Ovary (tissue), 9 donors: ENCODE data around the gene OTUD7B. TPM values are rescaled to one million over a fixed set of nuclear protein-coding genes. Genes with fewer than 3 reads are reported as not detected.
A peak's percentile ranks its signal among the peaks of the same experiment; 100 is the strongest.

Experiments used
- DNase-seq, 5 donors: peaks; one replicate each; pipeline ENCODE4 v3.0.0-alpha.2; 2019 to 2020
- H3K27ac ChIP-seq, 2 donors: fragments of 200-600 bp; one replicate each; pipeline versions ENCODE4 v1.5.1 to v1.8.0; 2019 to 2022
- H3K27me3 ChIP-seq: fragments of 200-600 bp; one replicate; pipeline ENCODE4 v1.8.0; 2022
- H3K36me3 ChIP-seq: fragments of 200-600 bp; sonication (generic); one replicate; pipeline ENCODE4 v1.5.1; 2019
- H3K4me1 ChIP-seq: one replicate; pipeline ENCODE4 v1.8.1; 2013; ENCODE audit warnings: mild to moderate bottlenecking, moderate library complexity; ENCODE audit not compliant: insufficient read depth
- H3K4me3 ChIP-seq: fragments of 200-600 bp; sonication (generic); one replicate; pipeline ENCODE4 v1.5.1; 2017
- H3K9me3 ChIP-seq, 2 donors: fragments of 200-600 bp in 1 of 2; sonication (generic) in 1 of 2; one replicate each; pipeline versions ENCODE4 v1.5.1 to v1.8.1; 2013 to 2019; ENCODE audit warnings: mild to moderate bottlenecking in 1 of 2, moderate library complexity in 1 of 2
- EP300 ChIP-seq: sonication (generic); formaldehyde crosslinking; IDR thresholded peaks from one replicate; pipeline ENCODE4 v1.6.1; 2017; ENCODE audit warnings: antibody characterized with exemption
- POLR2A ChIP-seq: fragments of 450-650 bp; IDR thresholded peaks from one replicate; pipeline ENCODE4 v1.6.1; 2017; ENCODE audit warnings: antibody characterized with exemption, mild to moderate bottlenecking, moderate library complexity
- WGBS, 3 donors: extraction: QIAGEN DNeasy Blood & Tissue Kit in 1 of 3; methylation state at CpG; one replicate each; pipeline versions ENCODE4 v1.1.5 to v1.1.7; 2013 to 2017; 5-methylcytosine and 5-hydroxymethylcytosine counted together
- intact Hi-C, 4 donors: fragments of 100-400 bp; cut with DNase I; formaldehyde crosslinking; loops; one replicate each; pipeline versions ENCODE4 v1.11.0 to v1.15.1; 2022 to 2023
- polyA plus RNA-seq, 2 donors: library from polyadenylated mRNA; stranded (reverse); fragments of 200-250 nt in 1 of 2; fragments of 350-450 nt in 1 of 2; fragmentation: Illumina TruSeq in 1 of 2; extraction: RNeasy Lipid Tissue Mini Kit (QIAGEN cat#74804) in 1 of 2; gene quantifications; one replicate each; pipeline ENCODE4 v1.2.3, GENCODE V29; 2013 to 2014
- total RNA-seq, 7 donors: library from RNA; depleted of rRNA in 2 of 7; stranded (reverse); fragments of >200 nt in 2 of 7; fragmentation: NEBNext Ultra II Directional in 3 of 7; extraction: Animal tissue kit (Norgen Biotek cat#: 25700) in 3 of 7; gene quantifications; one replicate each; pipeline versions ENCODE4 v1.1.0 to v1.2.4, GENCODE V29; 2016 to 2023
- TF ChIP-seq, protein P1 (sequence below), 3 donors: fragments of 450-650 bp in 2 of 3; fragments of 200-600 bp in 1 of 3; IDR thresholded peaks; one replicate each; pipeline versions ENCODE4 v1.5.1 to v1.8.0; 2016 to 2022; ENCODE audit warnings: antibody characterized with exemption in 3 of 3, mild to moderate bottlenecking in 1 of 3
- donor health status: DM: no; HTN: no; CAD: no; lungs with moderate emphysema.
- donor health status: DM: no; HTN: no; CAD: no.
- donor health status: Bipolar disorder and iron deficiency.
- donor health status: DM: yes; HTN: yes; CAD: no.
- donor health status: DM: no; HTN: no; CAD: no.
- donor health status: DM: yes; HTN: yes; CAD: no.

Gene OTUD7B
- total and polyA plus RNA-seq, 9 donors, result 9.4 to 40.1 (median 28.8) TPM

DNA sequence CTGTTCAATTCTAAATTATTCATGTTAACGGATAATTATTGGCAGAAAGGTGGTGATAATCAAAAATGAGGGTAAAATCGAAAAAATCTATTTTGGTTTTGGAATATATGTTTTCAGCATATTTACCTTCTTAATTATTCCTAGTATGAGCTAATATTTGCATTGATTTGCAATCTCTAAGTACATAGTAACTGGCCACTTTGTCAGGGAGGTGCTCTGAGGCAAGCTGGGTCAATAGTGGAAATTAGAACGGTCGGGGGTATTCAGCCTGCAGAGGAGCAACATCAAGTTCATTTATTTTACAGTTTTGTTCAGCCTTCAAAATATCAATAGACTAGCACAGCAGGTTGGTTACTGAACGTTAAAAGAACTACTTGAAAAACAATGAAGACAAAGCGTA, 1.8 kb downstream of the OTUD7B start:
- peaks cover 9% of the 10 kb centered on the region for H3K4me1 ChIP-seq
- peak overlapping the region in 1 of 2 donors; percentile 93 for H3K27ac ChIP-seq
- no peaks in the 10 kb centered on the region for H3K27me3 ChIP-seq
- 24 to 38% (median 31%) methylated on average over 6 of the region's 6 CpGs for WGBS, 3 donors
- H3K9me3 ChIP-seq, result no peaks in the 10 kb centered on the region
- intact Hi-C loops, result loop anchor here in 2 of 4 donors (2.0 to 10.0 kb wide), 2 partner anchors 46 to 58 kb away; partner anchors contain the start of gene VPS45 (in 1 of the 2)
- H3K36me3 ChIP-seq, result no peaks in the 10 kb centered on the region
- no peak for DNase-seq
- peak overlapping the region; percentile 64 for H3K4me3 ChIP-seq
- no peak for TF ChIP-seq EP300
- TF ChIP-seq, protein P1, sequence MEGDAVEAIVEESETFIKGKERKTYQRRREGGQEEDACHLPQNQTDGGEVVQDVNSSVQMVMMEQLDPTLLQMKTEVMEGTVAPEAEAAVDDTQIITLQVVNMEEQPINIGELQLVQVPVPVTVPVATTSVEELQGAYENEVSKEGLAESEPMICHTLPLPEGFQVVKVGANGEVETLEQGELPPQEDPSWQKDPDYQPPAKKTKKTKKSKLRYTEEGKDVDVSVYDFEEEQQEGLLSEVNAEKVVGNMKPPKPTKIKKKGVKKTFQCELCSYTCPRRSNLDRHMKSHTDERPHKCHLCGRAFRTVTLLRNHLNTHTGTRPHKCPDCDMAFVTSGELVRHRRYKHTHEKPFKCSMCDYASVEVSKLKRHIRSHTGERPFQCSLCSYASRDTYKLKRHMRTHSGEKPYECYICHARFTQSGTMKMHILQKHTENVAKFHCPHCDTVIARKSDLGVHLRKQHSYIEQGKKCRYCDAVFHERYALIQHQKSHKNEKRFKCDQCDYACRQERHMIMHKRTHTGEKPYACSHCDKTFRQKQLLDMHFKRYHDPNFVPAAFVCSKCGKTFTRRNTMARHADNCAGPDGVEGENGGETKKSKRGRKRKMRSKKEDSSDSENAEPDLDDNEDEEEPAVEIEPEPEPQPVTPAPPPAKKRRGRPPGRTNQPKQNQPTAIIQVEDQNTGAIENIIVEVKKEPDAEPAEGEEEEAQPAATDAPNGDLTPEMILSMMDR (IDR thresholded peaks at IDR 0.05), result no peak
- TF ChIP-seq POLR2A, result no peak

DNA sequence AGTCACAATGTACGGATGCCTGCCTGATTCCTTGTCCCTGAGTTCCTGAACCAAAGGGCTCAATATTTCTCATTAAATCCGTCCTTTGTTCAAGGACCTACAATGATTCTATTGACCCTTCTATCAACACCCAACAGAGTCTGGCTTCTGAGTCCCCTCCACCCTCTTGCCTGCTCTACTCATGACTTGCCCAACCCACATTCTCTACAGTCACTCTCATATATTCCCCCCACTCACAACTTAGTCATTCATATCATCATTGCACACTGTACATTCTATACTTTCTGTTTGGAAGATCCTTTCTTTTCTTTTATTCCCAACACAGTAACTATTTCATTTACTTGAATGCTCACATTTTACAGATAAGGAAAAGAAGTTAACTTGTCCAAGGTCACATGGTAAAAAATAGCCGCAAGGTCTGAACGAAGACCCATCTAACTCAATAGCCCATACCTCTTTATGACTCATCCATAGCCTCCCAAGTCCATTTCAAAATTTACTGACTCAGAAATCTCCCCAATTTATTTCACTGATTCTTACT, 3.6 kb downstream of the OTUD7B start:
- Histone ChIP-seq H3K4me1 (peaks cover 11% of the 10 kb centered on the region), H3K27me3 (no peaks in the 10 kb centered on the region), H3K27ac (no peak overlapping the region), H3K9me3 (no peaks in the 10 kb centered on the region), H3K36me3 (no peaks in the 10 kb centered on the region), H3K4me3 (no peak overlapping the region)
- intact Hi-C loops, result loop anchor here in 1 of 4 donors (10.0 kb wide), 1 partner anchor 48 kb away; no protein-coding TSS in a partner anchor
- 66 to 76% (median 73%) methylated on average over 4 of the region's 4 CpGs for WGBS, 3 donors
- TF ChIP-seq POLR2A (no peak), EP300 (no peak)
- TF ChIP-seq, protein P1 (IDR thresholded peaks at IDR 0.05), result no peak
- DNase-seq, result no peak

DNA sequence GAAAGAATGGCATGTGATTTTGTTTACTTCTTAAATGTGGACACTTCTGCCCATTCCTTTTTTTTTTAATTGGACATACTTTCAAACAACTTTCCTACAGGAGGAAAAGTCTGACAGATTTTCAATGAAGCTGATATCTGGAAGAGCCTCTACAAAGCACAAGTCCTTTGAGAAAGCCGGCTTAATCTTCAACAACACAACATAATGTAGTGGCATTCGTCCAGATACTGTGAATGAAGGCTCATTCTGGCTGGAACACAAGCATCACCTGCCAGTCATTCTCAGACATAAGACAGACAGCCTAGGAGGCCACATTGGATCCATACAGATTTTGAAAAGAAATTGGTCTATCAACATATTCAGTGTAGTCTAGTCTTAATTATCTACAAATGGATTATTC, 4.9 kb downstream of the OTUD7B start:
- H3K27ac ChIP-seq, result no peak overlapping the region
- peaks cover 15% of the 10 kb centered on the region for H3K4me1 ChIP-seq
- H3K9me3 ChIP-seq, result no peaks in the 10 kb centered on the region
- DNase-seq, result no peak
- TF ChIP-seq, protein P1 (IDR thresholded peaks at IDR 0.05), result no peak
- no peak for TF ChIP-seq EP300
- TF ChIP-seq POLR2A, result no peak
- intact Hi-C loops, result loop anchor here in 1 of 4 donors (10.0 kb wide), 1 partner anchor 49 kb away; no protein-coding TSS in a partner anchor
- H3K4me3 ChIP-seq, result no peak overlapping the region
- H3K27me3 ChIP-seq, result no peaks in the 10 kb centered on the region
- H3K36me3 ChIP-seq, result no peaks in the 10 kb centered on the region
- WGBS, 3 donors, result 73 to 85% (median 76%) methylated on average over 2 of the region's 2 CpGs

DNA sequence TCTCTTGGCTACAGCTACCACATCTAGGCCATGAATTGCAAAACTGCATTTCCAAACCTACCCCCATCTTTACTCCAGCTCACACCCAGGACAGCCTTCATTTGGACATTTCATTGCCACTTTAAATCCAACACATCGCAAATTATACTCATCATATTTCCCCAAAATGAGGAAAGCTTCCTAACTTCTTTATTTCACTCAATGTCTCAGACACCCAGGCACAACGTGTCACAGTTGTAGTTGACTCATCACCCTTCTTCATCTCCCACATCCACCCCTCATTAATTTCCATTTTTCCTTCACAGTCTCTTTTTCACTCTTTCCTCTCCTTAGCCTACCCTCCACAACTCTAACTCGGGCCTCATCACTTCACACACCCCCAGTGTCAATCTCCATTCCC, 6.7 kb downstream of the OTUD7B start:
- DNase-seq, result no peak
- TF ChIP-seq EP300 (no peak), POLR2A (no peak)
- TF ChIP-seq, protein P1 (IDR thresholded peaks at IDR 0.05), result no peak
- Histone ChIP-seq H3K4me1 (peaks cover 15% of the 10 kb centered on the region), H3K27ac (no peak overlapping the region), H3K27me3 (no peaks in the 10 kb centered on the region), H3K36me3 (no peaks in the 10 kb centered on the region), H3K4me3 (no peak overlapping the region), H3K9me3 (no peaks in the 10 kb centered on the region)
- intact Hi-C loops, result loop anchor here in 1 of 4 donors (10.0 kb wide), 1 partner anchor 51 kb away; no protein-coding TSS in a partner anchor
- 90 to 91% (median 90%) methylated on average over 3 of the region's 3 CpGs for WGBS, 3 donors
